HG02588 (cell line): Measurements from ENCODE around the gene C5AR1.
"Not testable (repeated sequence)": the region's sequence is repeated elsewhere in the genome, so short reads cannot be mapped to it uniquely, and the experiment has no call there.

Source experiments
- ATAC-seq: cut with Tn5 transposase; IDR thresholded peaks from one replicate; pipeline ENCODE4 v1.9.1; 2021; ENCODE audit warnings: mild to moderate bottlenecking, moderate library complexity; ENCODE audit not compliant: unreplicated experiment

C5AR1 gene

GRCh38 chr19:47330466-47330869 lies 20.8 kb downstream of the C5AR1 start:
- no peak for ATAC-seq

- no peak for ATAC-seq
Observed at GRCh38 chr19:47331490-47331889, 21.8 kb downstream of the C5AR1 start.

DNA sequence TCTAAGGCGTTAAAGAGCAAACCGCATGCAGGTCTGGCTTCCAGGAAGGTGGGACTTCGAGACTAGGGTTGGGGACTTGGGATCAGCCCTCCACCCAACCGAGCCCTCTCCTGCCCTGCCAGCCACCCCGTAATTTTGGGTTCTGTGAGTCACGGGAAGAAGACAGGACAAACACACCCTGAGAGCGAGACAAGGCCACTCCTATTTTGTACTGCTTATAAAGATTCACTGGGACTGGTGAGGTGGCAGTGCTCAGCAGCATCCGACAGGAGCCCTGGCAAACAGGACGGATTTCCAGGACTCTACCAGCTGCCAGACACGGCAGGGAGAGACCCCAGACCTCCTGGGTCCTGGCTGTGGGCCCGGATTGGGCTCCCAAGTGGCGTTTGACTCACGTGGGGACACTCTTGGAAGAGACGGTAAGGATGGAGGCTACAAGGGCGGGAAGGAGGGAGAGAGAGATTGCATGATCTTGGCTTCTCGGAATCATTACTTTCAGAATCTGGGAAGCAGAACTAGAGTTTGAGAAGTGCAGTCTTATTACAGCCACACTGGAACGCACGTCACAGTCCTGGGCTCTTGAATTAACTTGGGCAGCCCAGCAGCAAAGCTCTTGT lies 22.4 kb downstream of the C5AR1 start, which contains the start of gene C5AR2:
Gene C5AR2, plus strand, starts transcription at position 245 of the 617 bp plus-strand sequence. CDS start 8,625 bp downstream, outside the sequence.
- ATAC-seq, result no peak

- ATAC-seq, result not testable (repeated sequence)
Observed at GRCh38 chr19:47336765-47337718, 27.4 kb downstream of the C5AR1 start.

GRCh38 chr19:47339196-47339880 lies 29.7 kb downstream of the C5AR1 start:
- ATAC-seq, result no peak

- ATAC-seq, result no peak
Observed at GRCh38 chr19:47340477-47341208, 31.0 kb downstream of the C5AR1 start.

DNA sequence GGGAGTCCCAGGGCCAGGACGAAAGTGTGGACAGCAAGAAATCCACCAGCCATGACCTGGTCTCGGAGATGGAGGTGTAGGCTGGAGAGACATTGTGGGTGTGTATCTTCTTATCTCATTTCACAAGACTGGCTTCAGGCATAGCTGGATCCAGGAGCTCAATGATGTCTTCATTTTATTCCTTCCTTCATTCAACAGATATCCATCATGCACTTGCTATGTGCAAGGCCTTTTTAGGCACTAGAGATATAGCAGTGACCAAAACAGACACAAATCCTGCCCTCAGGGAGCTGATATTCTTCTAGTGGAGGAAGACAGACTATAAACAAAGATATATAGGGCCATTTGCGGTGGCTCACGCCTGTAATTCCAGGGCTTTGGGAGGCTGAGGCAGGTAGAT lies 32.1 kb downstream of the C5AR1 start:
- ATAC-seq, result no peak

DNA sequence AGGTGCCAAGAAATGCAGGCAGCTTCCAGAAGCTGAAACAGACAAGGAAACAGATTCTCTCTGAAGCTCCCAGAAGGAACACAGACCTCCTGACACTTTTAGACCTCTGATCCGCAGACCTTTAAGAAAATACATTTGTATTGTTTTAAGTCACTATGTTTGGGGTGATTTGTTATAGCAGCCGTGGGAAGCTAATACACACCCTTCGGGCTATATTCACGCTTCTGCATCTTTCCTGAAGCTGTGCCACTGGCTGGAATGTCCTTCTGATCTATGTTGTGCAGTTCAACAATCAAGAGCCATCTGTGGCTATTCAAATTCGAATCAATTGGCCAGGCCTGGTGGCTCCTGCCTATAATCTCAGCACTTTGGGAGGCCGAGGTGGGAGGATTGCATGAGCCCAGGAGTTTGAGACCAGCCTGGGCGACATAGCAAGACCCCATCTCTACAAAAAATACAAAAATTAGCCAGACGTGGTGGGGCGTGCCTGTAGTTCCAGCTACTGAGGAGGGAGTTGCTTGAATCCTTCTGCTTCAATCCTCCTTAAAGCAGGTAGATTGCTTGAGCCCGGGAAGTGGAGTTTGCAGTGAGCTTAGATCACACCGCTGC lies 33.6 kb downstream of the C5AR1 start:
- no peak for ATAC-seq

GRCh38 chr19:47344425-47344824 lies 34.8 kb downstream of the C5AR1 start:
- ATAC-seq, result no peak

DNA sequence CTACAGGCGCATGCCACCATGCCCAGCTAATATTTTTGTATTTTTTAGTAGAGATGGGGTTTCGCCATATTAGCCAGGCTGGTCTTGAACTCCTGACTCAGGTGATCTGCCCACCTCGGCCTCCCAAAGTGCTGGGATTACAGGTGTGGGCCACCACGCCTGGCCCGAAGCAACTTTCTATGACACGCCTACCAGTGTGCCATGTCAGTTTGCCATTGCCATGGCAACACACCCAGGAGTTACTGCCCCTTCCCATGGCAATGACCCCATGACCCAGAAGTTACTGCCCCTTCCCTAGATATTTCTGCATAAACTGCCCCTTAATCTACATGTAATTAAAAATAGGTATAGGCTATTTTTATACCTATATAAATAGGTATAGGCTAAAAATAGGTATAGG lies 36.4 kb downstream of the C5AR1 start:
- ATAC-seq, result not testable (repeated sequence)

GRCh38 chr19:47348819-47349795 lies 39.4 kb downstream of the C5AR1 start, which contains the start of gene DHX34:
Gene DHX34 (plus strand): TSS chr19:47349315. CDS start chr19:47353031, 3,716 bp downstream.
- peak; percentile 95 for ATAC-seq

GRCh38 chr19:47350630-47351029 lies 41.0 kb downstream of the C5AR1 start:
- no peak for ATAC-seq

DNA sequence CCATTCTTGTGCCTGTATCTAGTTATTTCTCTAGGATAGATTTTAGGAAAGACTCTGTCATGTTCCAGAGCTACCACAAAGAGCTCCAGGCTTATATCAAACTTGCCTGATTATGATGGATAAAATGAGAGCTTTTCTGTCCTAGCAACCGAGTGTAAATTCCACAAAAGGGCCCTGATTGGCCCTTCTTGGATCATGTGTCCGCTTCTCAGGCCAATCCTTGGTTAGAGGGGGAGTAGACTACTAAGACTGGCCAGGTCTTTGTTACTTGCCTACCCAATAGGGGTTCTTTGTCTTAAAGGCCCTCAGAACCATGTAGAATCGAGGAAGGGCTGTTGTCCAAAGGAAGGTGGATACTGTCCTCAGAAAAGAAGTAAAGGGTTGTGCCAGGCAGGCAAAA lies 41.9 kb downstream of the C5AR1 start:
- no peak for ATAC-seq

GRCh38 chr19:47352095-47352494 lies 42.4 kb downstream of the C5AR1 start:
- ATAC-seq, result no peak

GRCh38 chr19:47353307-47353712 lies 43.6 kb downstream of the C5AR1 start:
- ATAC-seq, result no peak

- no peak for ATAC-seq
Observed at GRCh38 chr19:47356900-47357299, 47.2 kb downstream of the C5AR1 start.

- ATAC-seq, result no peak
Observed at GRCh38 chr19:47357788-47358680, 48.4 kb downstream of the C5AR1 start.

- ATAC-seq, result no peak
Observed at GRCh38 chr19:47358936-47359335, 49.3 kb downstream of the C5AR1 start.
